BJ (cell line): ENCODE results near the gene CFAP119. TPM values are rescaled to one million over a fixed set of nuclear protein-coding genes. Genes with fewer than 3 reads are reported as not detected.

Experiments
- CTCF ChIA-PET: fragments of 350-600 bp; formaldehyde crosslinking; extraction: SDS; loops from one replicate; lab custom pipeline; 2021; ENCODE audit warnings: antibody characterized with exemption, inconsistent platforms; lab: Yijun Ruan, JAX
- POLR2A ChIA-PET: fragments of 300-600 bp; sonication (Branson Sonifier 250); formaldehyde crosslinking; extraction: SDS; loops from one replicate; lab custom pipeline; 2021; ENCODE audit warnings: antibody characterized with exemption; lab: Charles Lee
- DNase-seq: peaks from one replicate; pipeline ENCODE4 v3.0.0-alpha.2; 2011; ENCODE audit warnings: low read depth
- H3K27me3 ChIP-seq: 2 replicates; pipeline ENCODE4 v1.6.0; 2011; ENCODE audit warnings: low read length; ENCODE audit not compliant: control insufficient read depth, insufficient read depth
- H3K36me3 ChIP-seq: 2 replicates; pipeline ENCODE4 v1.5.1; 2011; ENCODE audit warnings: low read length; ENCODE audit not compliant: control insufficient read depth, insufficient read depth
- H3K4me3 ChIP-seq: 2 replicates; pipeline ENCODE4 v1.5.1; 2011; ENCODE audit warnings: low read depth, mild to moderate bottlenecking, control low read depth, low read length
- polyA plus RNA-seq: library from polyadenylated mRNA; depleted of rRNA; stranded (reverse); fragments of >200 nt; gene quantifications from 2 replicates; pipeline ENCODE4 v1.2.3, GENCODE V29; 2011
- TF ChIP-seq, protein P1 (sequence below): IDR thresholded peaks from 2 replicates; pipeline ENCODE4 v1.5.1; 2011; ENCODE audit warnings: low read depth, mild to moderate bottlenecking, control low read depth, inconsistent platforms, low read length, moderate library complexity; ENCODE audit not compliant: insufficient read depth

The CFAP119 gene
- polyA plus RNA-seq, 1 experiment = 4.7 TPM

GRCh38 chr16:30780021-30780420 lies 18.2 kb upstream of the CFAP119 start:
- TF ChIP-seq, protein P1, sequence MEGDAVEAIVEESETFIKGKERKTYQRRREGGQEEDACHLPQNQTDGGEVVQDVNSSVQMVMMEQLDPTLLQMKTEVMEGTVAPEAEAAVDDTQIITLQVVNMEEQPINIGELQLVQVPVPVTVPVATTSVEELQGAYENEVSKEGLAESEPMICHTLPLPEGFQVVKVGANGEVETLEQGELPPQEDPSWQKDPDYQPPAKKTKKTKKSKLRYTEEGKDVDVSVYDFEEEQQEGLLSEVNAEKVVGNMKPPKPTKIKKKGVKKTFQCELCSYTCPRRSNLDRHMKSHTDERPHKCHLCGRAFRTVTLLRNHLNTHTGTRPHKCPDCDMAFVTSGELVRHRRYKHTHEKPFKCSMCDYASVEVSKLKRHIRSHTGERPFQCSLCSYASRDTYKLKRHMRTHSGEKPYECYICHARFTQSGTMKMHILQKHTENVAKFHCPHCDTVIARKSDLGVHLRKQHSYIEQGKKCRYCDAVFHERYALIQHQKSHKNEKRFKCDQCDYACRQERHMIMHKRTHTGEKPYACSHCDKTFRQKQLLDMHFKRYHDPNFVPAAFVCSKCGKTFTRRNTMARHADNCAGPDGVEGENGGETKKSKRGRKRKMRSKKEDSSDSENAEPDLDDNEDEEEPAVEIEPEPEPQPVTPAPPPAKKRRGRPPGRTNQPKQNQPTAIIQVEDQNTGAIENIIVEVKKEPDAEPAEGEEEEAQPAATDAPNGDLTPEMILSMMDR = no peak
- ChIA-PET POLR2A (interaction anchor here (0.8 kb wide), 1 partner anchor 116 kb away, joined by 5 read pairs; the partner anchor contains the start of gene CTF1), CTCF (interaction anchor here (1.7 kb wide), 1 partner anchor 25 kb away, joined by 6 read pairs; no protein-coding TSS in a partner anchor)
- peaks cover 24% of the 10 kb centered on the region for H3K36me3 ChIP-seq
- no peak overlapping the region for H3K4me3 ChIP-seq
- no peaks in the 10 kb centered on the region for H3K27me3 ChIP-seq
- no peak for DNase-seq

DNA sequence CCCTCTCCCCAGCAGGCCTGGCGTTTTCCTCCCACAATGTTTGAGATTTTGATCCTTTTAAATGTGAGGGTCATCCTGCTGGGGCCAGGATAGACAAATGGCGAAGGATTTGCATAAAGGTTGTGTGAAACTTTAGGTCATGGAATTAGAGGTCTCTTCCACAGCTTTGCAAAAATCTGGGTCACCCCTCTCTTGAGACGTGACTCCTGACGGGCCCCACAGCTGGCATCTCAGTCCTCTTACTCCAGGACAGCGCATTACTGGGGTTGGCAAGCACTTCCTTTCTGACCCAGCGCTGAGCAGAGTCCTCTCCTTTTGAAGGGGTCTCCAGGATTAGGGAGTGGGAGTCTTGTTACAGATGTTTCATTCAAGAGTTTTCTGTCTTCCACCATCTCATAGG lies 17.7 kb upstream of the CFAP119 start:
- H3K27me3 ChIP-seq = no peaks in the 10 kb centered on the region
- ChIA-PET POLR2A (no interaction called here), CTCF (interaction anchor here (1.1 to 1.7 kb wide), 2 partner anchors 17 to 26 kb away, joined by 3 to 6 read pairs; no protein-coding TSS in a partner anchor)
- peaks cover 24% of the 10 kb centered on the region for H3K36me3 ChIP-seq
- TF ChIP-seq, protein P1 = no peak
- H3K4me3 ChIP-seq = no peak overlapping the region
- DNase-seq = no peak

DNA sequence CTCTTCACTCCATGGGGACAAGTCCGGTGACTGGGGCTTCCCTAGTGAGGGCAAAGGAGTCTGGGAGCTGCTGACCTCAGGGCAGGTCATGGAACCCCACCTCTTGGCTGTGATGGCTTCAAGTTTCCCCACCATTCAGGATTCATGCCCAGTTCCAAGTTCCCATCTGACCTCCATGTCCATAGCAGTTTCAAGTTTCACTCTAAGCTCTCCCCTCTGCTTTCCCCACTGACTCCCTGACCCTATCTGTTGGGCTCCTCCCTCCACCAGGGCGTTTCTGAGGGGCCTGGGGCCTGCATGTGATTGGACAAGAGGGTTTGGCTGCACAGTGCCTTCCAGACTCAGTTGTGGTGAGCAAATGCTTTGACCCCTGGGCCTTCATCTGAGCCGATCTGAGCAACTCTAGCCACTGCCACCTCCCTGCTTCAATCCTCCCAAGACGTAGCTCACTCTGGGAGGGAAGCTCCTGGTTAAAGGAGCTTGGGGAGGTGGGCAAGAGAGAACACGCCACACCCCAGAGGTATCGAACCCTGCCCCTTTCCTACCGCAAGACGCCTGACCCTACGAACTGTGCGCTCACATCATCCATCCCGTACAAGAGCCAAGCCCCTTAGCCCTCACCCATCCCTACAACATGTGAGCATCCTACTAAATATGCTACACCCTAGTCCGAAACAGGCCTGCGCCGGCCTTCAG lies 16.8 kb upstream of the CFAP119 start:
- no peak overlapping the region for H3K4me3 ChIP-seq
- DNase-seq = no peak
- TF ChIP-seq, protein P1 = no peak
- ChIA-PET CTCF (interaction anchor here (1.0 to 1.1 kb wide), 2 partner anchors 16 to 36 kb away, joined by 3 to 5 read pairs; no protein-coding TSS in a partner anchor), POLR2A (interaction anchor here (0.5 kb wide), 1 partner anchor 246 kb away, joined by 3 read pairs; no protein-coding TSS in a partner anchor)
- no peaks in the 10 kb centered on the region for H3K27me3 ChIP-seq
- H3K36me3 ChIP-seq = peaks cover 23% of the 10 kb centered on the region

- DNase-seq = no peak
- ChIA-PET CTCF (interaction anchor here (1.0 kb wide), 1 partner anchor 37 kb away, joined by 5 read pairs; no protein-coding TSS in a partner anchor), POLR2A (no interaction called here)
- H3K36me3 ChIP-seq = peaks cover 18% of the 10 kb centered on the region
- no peaks in the 10 kb centered on the region for H3K27me3 ChIP-seq
- TF ChIP-seq, protein P1 = no peak
- H3K4me3 ChIP-seq = no peak overlapping the region
These were observed 15.9 kb upstream of the CFAP119 start for GRCh38 chr16:30777591-30778297.
